ENCODE data around the gene HLA-DQA1. TPM values are rescaled to one million over a fixed set of nuclear protein-coding genes. Genes with fewer than 3 reads are reported as not detected.

The HLA-DQA1 gene
- total RNA-seq, 1 experiment from 2014 or later: 0.86 TPM

- Histone ChIP-seq H3K79me2 (ENCODE audit: insufficient read depth, low read length) (no peaks in the 10 kb centered on the region), H3K9me2 (ENCODE audit: insufficient read depth) (no peaks in the 10 kb centered on the region), H3K4me3 (replicated peaks in 1 of 2; ENCODE audit: low read depth in 1 of 2, low read length in 2 of 2) (no peak overlapping the region), H3K4me2 (ENCODE audit: low read length) (no peak overlapping the region), H3K27me3 (ENCODE audit: insufficient read depth, low read length) (no peaks in the 10 kb centered on the region), H3K4me1 (ENCODE audit: control insufficient read depth in 1 of 2, insufficient read depth in 2 of 2, low read length in 2 of 2) (no peaks in the 10 kb centered on the region), H2AFZ (ENCODE audit: low read depth, low read length, poor library complexity, severe bottlenecking) (no peak overlapping the region), H3K9ac (ENCODE audit: low read length) (no peak overlapping the region), H3K9me3 (ENCODE audit: control insufficient read depth in 1 of 2, insufficient read depth in 1 of 2, low read depth in 1 of 2, low read length in 2 of 2) (no peaks in the 10 kb centered on the region), H4K20me1 (ENCODE audit: insufficient read depth) (no peaks in the 10 kb centered on the region), H3K27ac (ENCODE audit: low read depth, low read length) (no peak overlapping the region), H3K36me3 (ENCODE audit: control insufficient read depth in 1 of 2, insufficient read depth in 2 of 2, low read length in 2 of 2) (no peaks in the 10 kb centered on the region)
- intact Hi-C loops (cut with micrococcal nuclease): no loop called here
- TF ChIP-seq SIN3A (IDR thresholded peaks at IDR 0.05; ENCODE audit: low read depth) (no peak), REST (IDR thresholded peaks at IDR 0.05; ENCODE audit: low read depth) (no peak), CEBPB (IDR thresholded peaks at IDR 0.05; ENCODE audit: low read depth) (no peak), CBX3 (IDR thresholded peaks at IDR 0.05; ENCODE audit: low read depth) (no peak), ATF3 (IDR thresholded peaks at IDR 0.05) (no peak), ZBTB33 (IDR thresholded peaks at IDR 0.05; ENCODE audit: extremely low read depth, insufficient replicate concordance, low read length) (no peak), SP1 (IDR thresholded peaks at IDR 0.05; ENCODE audit: low read depth) (no peak), EZH2phosphoT487 (IDR thresholded peaks at IDR 0.05; ENCODE audit: borderline replicate concordance) (no peak), TCF7L2 (IDR thresholded peaks at IDR 0.05; ENCODE audit: borderline replicate concordance, extremely low read depth, insufficient read depth, insufficient read length) (no peak), EZH2 (IDR thresholded peaks at IDR 0.05) (no peak), ELF1 (IDR thresholded peaks at IDR 0.05; ENCODE audit: borderline replicate concordance, low read depth) (no peak), RAD21 (IDR thresholded peaks at IDR 0.05; ENCODE audit: low read depth) (no peak), ZFX (IDR thresholded peaks at IDR 0.05) (no peak), JUND (IDR thresholded peaks at IDR 0.05) (no peak), FOSL1 (IDR thresholded peaks at IDR 0.05; ENCODE audit: low read depth) (no peak), SRF (IDR thresholded peaks at IDR 0.05; ENCODE audit: low read depth) (no peak), POLR2A (IDR thresholded peaks at IDR 0.05; ENCODE audit: borderline replicate concordance, extremely low read depth, insufficient read depth, insufficient read length) (no peak)
- DNase-seq (ENCODE audit: low read depth, low spot score) (no peak), ATAC-seq (no peak)
- BruUV-seq (replicated peaks): no TSS peak
- ChIA-PET RAD21 (ENCODE audit: low non-redundant PET in 1 of 2, low total read pairs in 2 of 2, uncharacterized antibody in 2 of 2, unreplicated experiment in 2 of 2) (no interaction called here), POLR2A (no interaction called here), CTCF (no interaction called here)
These were observed 27.7 kb downstream of the HLA-DQA1 start for GRCh38 chr6:32664827-32665362.
